Suprapubic skin (tissue), 3 donors: ENCODE data around the gene RAB23.

Experiments used
- POLR2A ChIP-seq, 2 donors: fragments of 450-650 bp; IDR thresholded peaks; one replicate each; pipeline ENCODE4 v1.6.1; 2017; ENCODE audit warnings: antibody characterized with exemption in 2 of 2, mild to moderate bottlenecking in 2 of 2, moderate library complexity in 2 of 2
- TF ChIP-seq, protein P1 (sequence below), 2 donors: fragments of 200-600 bp in 1 of 2; fragments of 450-650 bp in 1 of 2; sonication (generic) in 1 of 2; IDR thresholded peaks; one replicate each; pipeline ENCODE4 v1.5.1; 2016 to 2019; ENCODE audit warnings: antibody characterized with exemption in 2 of 2, mild to moderate bottlenecking in 1 of 2, moderate library complexity in 1 of 2

DNA sequence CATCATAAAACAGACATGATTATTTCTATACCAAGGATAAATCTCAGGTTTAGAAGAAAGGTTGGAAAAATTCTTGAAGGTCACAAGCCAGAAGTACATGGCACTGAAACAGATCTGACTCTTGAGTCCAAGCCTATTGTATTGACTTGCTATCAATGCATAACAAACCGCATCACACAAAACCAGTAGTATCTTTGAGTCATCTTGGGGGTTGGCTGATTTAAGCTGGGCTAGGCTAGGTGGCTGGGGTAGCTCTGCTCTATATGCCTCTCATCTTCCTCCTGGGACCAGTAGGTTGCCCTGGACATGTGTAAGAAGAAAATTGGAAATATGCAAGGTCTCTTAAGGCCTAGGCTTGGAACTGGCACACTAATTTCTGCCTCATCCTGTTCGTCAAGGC is 37.0 kb upstream of the RAB23 start:
- TF ChIP-seq, protein P1, sequence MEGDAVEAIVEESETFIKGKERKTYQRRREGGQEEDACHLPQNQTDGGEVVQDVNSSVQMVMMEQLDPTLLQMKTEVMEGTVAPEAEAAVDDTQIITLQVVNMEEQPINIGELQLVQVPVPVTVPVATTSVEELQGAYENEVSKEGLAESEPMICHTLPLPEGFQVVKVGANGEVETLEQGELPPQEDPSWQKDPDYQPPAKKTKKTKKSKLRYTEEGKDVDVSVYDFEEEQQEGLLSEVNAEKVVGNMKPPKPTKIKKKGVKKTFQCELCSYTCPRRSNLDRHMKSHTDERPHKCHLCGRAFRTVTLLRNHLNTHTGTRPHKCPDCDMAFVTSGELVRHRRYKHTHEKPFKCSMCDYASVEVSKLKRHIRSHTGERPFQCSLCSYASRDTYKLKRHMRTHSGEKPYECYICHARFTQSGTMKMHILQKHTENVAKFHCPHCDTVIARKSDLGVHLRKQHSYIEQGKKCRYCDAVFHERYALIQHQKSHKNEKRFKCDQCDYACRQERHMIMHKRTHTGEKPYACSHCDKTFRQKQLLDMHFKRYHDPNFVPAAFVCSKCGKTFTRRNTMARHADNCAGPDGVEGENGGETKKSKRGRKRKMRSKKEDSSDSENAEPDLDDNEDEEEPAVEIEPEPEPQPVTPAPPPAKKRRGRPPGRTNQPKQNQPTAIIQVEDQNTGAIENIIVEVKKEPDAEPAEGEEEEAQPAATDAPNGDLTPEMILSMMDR (IDR thresholded peaks at IDR 0.05), result no peak
- no peak for TF ChIP-seq POLR2A (IDR thresholded peaks at IDR 0.05)
